ENCODE results near the gene YIF1B. TPM values are rescaled to one million over a fixed set of nuclear protein-coding genes. Genes with fewer than 3 reads are reported as not detected.

Gene YIF1B
- total RNA-seq, 3 donors from 2014 or later = 21.4 to 31.5 (median 23.9) TPM

DNA sequence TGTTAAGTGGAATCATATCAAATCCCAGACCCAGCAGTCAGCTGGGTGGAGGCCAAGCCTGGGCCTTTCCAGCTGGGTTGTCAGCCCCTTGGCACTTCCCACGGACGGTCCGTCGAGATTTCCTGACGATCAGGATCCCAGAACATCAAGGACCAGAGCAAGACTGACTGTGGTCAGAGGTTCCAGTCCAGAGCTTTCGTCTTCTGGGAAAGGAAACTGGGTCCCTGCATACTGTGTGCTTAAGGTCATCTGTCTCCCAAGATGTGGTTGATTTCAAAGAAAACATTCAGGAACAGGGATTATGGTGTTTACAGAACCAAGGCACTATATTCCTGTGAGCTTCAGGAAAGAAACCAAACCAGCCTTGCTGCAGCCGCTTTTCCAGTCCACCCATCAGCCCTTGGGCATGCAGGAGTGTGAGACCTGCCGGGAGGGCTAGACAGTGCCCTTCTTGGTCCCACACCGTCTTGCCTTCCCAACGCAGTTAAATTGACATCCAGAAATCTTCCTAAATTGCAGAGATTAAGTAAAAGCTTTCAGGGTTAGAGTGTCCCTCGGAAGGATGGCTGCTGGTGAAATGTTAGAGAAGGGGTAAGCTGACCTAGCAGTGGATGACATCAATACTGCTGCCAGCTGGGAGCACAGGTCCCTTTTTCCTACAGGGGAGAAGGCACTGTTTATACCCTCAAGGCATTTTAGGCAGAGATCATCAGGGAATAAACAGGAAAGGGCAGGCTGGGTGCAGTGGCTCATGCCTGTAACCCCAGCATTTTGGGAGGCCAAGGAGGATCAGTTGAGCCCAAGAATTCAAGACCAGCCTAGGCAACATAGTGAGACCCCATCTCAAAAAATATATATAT is 16.7 kb downstream of the YIF1B start:
- intact Hi-C loops (cut with DNase I, micrococcal nuclease) = no loop called here
- ATAC-seq = no peak
- peaks cover 6% of the 10 kb centered on the region for H3K4me1 ChIP-seq (ENCODE audit: low read depth)
- TF ChIP-seq, protein P1, sequence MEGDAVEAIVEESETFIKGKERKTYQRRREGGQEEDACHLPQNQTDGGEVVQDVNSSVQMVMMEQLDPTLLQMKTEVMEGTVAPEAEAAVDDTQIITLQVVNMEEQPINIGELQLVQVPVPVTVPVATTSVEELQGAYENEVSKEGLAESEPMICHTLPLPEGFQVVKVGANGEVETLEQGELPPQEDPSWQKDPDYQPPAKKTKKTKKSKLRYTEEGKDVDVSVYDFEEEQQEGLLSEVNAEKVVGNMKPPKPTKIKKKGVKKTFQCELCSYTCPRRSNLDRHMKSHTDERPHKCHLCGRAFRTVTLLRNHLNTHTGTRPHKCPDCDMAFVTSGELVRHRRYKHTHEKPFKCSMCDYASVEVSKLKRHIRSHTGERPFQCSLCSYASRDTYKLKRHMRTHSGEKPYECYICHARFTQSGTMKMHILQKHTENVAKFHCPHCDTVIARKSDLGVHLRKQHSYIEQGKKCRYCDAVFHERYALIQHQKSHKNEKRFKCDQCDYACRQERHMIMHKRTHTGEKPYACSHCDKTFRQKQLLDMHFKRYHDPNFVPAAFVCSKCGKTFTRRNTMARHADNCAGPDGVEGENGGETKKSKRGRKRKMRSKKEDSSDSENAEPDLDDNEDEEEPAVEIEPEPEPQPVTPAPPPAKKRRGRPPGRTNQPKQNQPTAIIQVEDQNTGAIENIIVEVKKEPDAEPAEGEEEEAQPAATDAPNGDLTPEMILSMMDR (IDR thresholded peaks at IDR 0.05) = no peak
- H3K4me3 ChIP-seq = no peak overlapping the region
- H3K36me3 ChIP-seq (ENCODE audit: low read depth) = no peaks in the 10 kb centered on the region
- DNase-seq = no peak
- H3K9me3 ChIP-seq = no peaks in the 10 kb centered on the region

GRCh38 chr19:38294090-38294489 is 21.7 kb downstream of the YIF1B start:
- TF ChIP-seq, protein P1 (IDR thresholded peaks at IDR 0.05) = no peak
- H3K9me3 ChIP-seq = no peaks in the 10 kb centered on the region
- intact Hi-C loops (cut with DNase I, micrococcal nuclease) = no loop called here
- no peaks in the 10 kb centered on the region for H3K4me1 ChIP-seq (ENCODE audit: low read depth)
- no peak overlapping the region for H3K4me3 ChIP-seq
- ATAC-seq (no peak), DNase-seq (no peak)
- H3K36me3 ChIP-seq (ENCODE audit: low read depth) = no peaks in the 10 kb centered on the region

DNA sequence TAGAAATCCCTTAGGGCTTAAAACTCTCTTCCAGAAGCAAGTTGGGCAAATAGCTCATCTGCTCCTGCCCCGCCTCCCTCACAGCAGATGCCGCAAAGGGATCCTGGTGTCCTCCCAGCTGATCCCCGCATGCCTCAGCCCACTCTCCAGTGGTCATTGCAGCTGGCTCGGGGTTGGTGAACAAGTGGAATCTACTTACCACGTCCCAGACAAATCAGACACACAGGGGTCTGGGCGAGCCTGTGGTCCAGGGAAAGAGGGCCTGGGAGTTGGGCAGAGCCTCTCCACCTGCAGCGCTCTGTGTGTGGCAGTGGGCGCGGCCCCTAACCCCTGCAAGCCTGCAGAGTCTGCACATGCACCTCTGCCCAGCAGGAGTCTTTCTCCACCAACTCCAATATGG is 22.5 kb downstream of the YIF1B start:
- intact Hi-C loops (cut with DNase I, micrococcal nuclease) = no loop called here
- H3K9me3 ChIP-seq = no peaks in the 10 kb centered on the region
- H3K36me3 ChIP-seq (ENCODE audit: low read depth) = no peaks in the 10 kb centered on the region
- TF ChIP-seq, protein P1 (IDR thresholded peaks at IDR 0.05) = no peak
- DNase-seq (no peak), ATAC-seq (no peak)
- no peaks in the 10 kb centered on the region for H3K4me1 ChIP-seq (ENCODE audit: low read depth)
- H3K4me3 ChIP-seq = no peak overlapping the region

DNA sequence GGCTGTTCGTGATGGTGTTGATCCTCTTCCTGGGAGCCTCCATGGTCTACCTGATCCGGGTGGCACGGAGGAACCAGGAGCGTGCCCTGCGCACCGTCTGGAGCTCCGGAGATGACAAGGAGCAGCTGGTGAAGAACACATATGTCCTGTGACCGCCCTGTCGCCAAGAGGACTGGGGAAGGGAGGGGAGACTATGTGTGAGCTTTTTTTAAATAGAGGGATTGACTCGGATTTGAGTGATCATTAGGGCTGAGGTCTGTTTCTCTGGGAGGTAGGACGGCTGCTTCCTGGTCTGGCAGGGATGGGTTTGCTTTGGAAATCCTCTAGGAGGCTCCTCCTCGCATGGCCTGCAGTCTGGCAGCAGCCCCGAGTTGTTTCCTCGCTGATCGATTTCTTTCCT is 23.9 kb downstream of the YIF1B start:
- Histone ChIP-seq H3K9me3 (no peaks in the 10 kb centered on the region), H3K4me3 (no peak overlapping the region), H3K4me1 (ENCODE audit: low read depth) (no peaks in the 10 kb centered on the region), H3K36me3 (ENCODE audit: low read depth) (no peaks in the 10 kb centered on the region)
- intact Hi-C loops (cut with DNase I, micrococcal nuclease) = no loop called here
- DNase-seq (no peak), ATAC-seq (no peak)
- TF ChIP-seq, protein P1 (IDR thresholded peaks at IDR 0.05) = no peak

DNA sequence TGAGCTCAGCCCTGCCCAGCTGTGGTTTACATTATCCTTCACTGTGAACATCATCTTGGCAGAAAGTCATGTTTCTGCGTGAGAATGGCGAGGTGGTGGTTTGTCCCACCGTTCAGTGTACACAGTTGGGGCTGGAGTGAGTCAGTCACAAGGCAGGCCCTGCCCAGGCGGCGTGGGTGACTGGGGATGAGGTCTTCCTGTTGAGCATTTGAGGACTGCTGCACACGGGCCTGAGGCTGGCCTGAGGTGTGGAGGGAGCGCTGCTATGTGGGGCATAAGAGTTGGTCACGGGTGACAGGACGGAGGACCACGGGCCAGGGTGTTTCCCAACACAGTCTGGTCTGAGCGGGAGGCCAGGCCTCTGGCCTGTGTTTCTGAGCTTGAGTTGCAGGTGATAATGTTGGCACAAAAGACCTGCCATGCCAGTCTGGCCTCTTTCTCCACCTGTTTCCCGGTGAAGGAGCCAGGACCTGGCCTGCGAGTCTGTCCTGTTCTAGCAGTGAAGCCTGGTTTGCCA is 25.1 kb downstream of the YIF1B start:
- DNase-seq = no peak
- intact Hi-C loops (cut with DNase I, micrococcal nuclease) = no loop called here
- H3K36me3 ChIP-seq (ENCODE audit: low read depth) = no peaks in the 10 kb centered on the region
- H3K4me1 ChIP-seq (ENCODE audit: low read depth) = no peaks in the 10 kb centered on the region
- peak; percentile 55 for ATAC-seq
- no peak overlapping the region for H3K4me3 ChIP-seq
- TF ChIP-seq, protein P1 (IDR thresholded peaks at IDR 0.05) = no peak
- H3K9me3 ChIP-seq = no peaks in the 10 kb centered on the region

All from mucosa of descending colon (tissue), 3 donors.